Measurements from ENCODE around the gene FOXA1.

The FOXA1 gene

GRCh38 chr14:37602605-37603453 lies 7.8 kb upstream of the FOXA1 start:
- DNase-seq (ENCODE audit: low spot score), result no peak

- DNase-seq (ENCODE audit: low spot score), result no peak
These were observed 6.8 kb upstream of the FOXA1 start for GRCh38 chr14:37601865-37602264.

- no peak for DNase-seq (ENCODE audit: low spot score)
These were observed 6.1 kb upstream of the FOXA1 start for GRCh38 chr14:37600880-37601741.

- no peak for DNase-seq (ENCODE audit: low spot score)
These were observed 4.7 kb upstream of the FOXA1 start for GRCh38 chr14:37599507-37600368.

- DNase-seq (ENCODE audit: low spot score), result no peak
These were observed 3.9 kb upstream of the FOXA1 start for GRCh38 chr14:37598747-37599506.

DNA sequence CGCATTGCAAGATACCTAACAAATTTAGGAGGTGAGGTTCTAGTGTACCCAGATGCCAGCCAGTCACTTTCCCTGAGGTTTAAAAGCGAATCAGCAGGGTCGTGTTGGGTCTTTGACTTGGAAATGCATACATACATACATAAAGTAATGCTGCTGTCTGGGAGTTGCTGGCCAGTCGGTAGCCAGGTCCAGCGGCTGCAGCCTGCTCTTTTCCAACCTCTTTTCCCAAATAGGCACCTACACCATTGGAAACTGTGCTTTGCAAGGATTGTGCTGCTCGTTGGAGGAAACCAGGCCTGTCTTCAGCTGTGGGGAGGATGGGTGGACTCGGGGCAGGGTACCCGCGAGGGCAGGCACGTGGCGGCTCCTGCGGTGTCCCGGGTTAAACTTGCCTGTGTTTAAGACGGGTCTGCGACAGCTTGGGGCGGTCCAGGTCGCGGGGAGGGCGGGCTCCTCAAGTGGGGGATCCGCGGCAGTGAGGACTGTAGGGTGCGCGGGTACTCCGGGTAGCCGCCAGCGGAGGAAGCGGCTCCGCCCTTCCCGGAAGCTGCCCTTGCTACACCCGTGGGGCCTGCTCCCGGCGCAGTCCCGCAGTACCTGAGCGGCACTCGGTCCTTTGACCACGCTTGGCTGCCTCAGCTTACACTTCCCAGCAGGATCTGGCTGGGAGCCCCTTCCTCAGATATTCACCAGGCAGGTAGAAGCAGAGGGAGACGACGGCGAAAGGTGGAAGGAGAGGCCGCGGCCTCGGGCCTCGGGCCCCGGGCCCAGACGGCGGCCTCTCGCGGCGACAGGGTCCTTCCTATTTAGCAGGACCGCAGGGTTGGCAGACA lies 3.1 kb upstream of the FOXA1 start:
- no peak for DNase-seq (ENCODE audit: low spot score)

DNA sequence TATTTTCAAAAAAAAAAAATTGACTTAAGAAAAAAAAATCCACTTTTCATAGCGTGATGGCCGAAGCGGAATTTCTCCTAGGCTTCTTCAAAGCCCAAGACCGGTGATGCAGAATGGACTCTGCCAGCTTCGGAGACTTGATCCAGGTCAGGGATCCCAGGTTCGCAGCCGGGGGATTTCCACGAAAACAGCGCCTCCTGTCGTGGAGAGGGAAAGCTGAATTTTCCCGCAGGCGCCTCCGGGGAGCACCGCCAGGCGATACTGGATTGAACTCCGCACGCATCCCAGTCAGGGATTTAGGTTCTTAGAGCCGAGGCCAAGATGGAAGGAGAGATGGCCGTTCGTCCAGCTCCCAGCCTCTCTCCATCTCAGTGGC lies 2.5 kb upstream of the FOXA1 start:
- no peak for DNase-seq (ENCODE audit: low spot score)

- no peak for DNase-seq (ENCODE audit: low spot score)
These were observed 1.9 kb upstream of the FOXA1 start for GRCh38 chr14:37596790-37597472.

DNA sequence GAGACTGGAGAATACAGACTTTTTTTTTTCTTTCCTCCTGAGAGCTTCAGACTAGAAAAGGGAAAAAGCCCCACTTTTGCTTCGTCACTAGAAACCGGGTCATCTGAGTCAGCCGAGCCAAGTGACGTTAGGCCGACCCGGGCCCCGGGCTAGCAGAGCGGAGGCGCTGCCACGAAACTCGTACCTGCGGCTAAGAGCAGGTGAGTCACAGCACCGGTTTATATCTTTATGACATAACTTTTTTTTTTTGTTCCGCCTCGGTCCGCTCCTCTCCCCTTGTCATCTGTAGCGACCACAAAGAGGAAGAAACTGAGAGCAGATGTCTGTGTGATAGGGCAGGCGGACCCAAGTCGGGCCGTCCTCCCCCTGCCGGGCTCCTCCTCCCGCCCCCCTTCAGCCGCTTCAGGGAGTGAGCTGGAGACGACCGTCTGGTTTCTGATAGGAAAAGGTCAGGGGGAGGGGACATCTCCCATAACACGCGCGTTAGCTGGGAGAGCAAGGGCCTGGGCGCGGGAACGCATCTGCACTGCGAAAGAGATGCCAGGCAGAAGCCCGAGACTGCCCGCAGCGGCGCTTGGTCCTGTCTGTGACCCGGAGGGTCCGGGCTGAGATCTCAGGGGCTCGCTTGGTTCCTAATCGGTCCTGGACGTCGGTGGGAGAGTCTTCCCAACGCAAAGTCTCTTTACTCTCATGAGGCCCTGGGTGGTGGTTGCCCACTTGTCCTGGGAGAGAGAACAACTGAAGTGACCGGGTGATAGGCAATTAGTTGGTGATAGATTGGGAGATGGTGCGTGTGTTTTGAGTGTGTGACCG lies 966 bp upstream of the FOXA1 start:
- no peak for DNase-seq (ENCODE audit: low spot score)

DNA sequence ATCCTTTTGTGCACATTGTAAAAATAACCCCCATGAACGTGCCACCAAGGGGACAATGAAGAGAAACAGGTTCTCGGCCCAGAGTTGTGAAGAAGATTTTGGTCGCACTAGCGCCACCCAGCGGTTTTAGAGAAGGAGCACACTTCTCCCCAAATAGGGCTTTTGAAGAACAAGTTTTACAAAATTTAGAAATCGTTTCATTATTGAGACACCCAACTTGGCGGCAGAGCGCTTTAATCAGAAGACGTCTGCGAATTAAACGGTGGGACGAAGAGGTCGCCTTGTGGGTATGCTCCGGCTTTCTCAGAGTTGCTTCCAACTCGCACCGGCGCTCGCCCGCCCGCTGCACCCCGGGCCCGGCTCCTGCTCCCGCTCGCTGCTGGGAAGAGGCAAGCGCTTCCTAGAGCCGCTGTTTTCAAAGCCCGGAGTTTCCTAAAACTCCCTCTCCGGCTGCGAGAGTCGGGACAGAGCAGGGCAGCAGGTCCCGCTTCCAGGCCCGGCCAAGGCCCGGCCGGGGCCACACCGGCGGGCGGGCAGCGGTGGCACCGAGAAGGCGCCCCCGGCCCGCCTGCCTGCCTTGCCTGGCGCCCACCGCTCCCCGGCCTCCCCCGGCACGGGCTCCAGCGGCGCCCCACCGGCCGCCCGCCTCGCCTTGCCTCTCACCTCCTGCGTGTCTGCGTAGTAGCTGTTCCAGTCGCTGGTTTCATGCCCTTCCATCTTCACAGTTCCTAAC lies 645 bp downstream of the FOXA1 start:
- peak; percentile 48 for DNase-seq (ENCODE audit: low spot score)

DNA sequence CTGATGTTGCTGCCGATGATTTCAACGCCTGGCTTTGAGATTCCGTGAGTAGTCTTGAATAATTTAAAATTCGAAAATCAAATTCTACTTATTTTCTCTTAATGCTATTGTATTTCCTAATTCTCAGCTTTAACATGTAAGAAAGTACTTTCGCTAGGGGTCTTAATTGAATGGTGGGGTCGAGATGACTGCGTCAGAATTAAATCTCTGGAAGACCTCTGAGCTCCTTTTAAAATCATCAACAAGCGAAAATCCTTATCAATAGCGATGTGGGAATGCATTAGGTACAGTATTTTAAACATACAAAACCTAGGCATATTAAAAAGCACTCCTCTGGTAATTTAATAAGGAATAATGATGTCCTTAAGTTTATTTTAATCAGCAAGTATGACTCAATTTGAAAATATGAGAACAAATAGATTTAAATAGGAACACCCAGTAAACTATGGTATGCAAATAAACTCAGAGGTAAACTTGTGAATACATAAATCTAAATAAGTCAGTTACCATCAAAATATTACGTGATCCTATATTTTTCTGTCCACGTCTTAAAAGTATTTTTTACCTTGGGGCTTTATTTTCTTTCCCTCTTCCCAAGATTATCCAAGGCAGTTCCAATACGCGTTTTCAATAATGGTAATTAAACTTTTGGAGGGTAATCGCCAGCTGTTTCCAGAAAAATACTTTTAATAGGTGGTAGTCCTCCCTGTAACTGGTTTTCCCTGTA lies 1.4 kb downstream of the FOXA1 start:
- no peak for DNase-seq (ENCODE audit: low spot score)

DNA sequence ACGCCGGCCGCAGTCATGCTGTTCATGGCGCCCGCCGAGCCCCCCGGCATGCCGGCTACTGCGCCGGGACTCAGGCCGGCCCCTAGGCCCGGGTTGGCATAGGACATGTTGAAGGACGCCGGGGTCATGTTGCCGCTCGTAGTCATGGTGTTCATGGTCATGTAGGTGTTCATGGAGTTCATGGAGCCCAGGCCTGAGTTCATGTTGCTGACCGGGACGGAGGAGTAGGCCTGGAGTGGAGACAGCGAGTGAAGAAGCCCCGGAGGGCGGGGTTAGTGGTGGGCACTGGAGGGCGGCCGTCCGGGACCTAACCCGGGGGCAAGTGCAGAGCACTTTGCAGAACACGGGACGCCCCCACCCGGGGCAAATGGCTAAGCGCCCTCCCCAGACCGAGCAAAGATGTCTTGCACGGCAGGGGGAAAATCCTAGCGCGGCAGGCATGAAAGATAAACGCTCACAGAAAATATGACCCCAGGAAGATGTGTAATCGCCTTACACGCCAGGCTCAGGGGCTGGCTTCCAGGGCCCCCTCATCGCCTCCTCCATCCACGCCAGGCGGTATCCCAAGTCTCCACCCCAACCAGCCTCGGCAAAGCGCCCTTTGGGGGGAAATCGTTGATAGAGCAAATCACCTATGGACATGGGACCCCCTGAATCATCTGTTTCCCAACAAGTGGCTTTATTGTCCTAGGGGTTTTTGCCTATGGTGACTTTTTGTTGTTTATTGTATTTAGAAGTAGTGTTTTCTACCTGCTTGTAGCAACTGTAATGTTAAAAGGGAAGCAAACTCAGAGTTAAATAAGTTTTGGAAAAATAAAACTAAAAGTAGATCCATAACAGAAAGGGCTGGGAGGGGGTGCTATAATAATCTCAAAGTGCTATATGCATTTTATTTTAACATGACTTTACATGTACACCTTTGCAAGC lies 2.3 kb downstream of the FOXA1 start:
- no peak for DNase-seq (ENCODE audit: low spot score)

GRCh38 chr14:37591941-37592481 lies 3.0 kb downstream of the FOXA1 start:
- no peak for DNase-seq (ENCODE audit: low spot score)

GRCh38 chr14:37591311-37591940 lies 3.6 kb downstream of the FOXA1 start:
- DNase-seq (ENCODE audit: low spot score), result no peak

DNA sequence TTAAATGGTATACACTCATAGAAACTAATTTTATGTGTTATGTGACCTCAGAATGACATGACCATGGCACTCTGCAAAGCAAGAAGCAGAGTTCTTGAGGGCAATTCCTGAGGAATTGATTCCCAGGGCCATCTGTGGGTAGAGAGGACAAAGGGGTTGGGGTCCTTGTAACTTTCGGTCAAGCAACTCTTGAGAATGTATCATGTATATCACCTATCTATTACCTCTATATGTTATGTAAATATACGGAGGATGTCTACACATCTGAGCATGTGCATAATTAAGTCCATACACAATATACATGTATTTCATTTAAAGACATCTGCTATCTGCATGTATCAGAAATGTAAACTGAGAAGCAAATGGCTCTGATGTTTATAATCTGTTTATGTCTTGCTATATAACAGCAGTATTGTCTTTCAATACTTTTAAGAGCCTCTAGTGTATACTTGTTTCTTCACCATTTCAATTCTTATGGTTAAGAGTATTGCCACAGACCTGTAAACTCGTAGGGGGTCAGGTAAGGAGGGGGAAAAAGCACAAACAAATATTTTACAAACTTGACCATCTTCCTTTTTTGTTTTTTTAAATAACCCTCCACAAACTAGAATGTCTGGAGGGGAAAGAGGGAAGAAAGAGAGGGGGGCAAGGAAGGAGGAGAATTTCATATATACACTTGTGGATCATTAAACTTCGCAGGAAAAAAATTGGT lies 4.5 kb downstream of the FOXA1 start:
- no peak for DNase-seq (ENCODE audit: low spot score)
